ENCODE measurements around the gene SPAG7.
"Not testable (repeated sequence)": the region's sequence is repeated elsewhere in the genome, so short reads cannot be mapped to it uniquely, and the experiment has no call there.

SPAG7 gene

DNA sequence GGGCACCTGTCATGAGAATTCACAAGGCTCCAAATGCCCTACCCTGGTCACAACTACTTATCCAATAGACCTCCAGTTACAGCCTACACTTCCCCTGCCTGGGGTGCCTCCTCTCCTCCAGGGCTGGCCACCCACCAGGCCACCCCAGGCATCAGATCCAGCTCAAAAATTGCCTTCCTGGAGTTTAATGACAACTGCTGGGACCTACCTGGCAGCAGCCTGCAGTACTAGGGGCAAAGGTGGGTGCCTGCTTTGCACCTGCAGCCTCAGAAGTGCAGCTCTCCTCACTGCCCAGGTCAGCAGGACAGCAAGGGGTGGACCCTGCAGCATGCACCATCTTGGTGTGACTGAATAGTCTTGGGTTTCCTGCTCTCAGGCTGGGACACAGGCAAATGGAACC, 32.0 kb downstream of the SPAG7 start:
- no peak for DNase-seq

GRCh38 chr17:4934173-4934979, 33.2 kb downstream of the SPAG7 start:
- DNase-seq = no peak

- no peak for DNase-seq
Measured at GRCh38 chr17:4933646-4934045, 34.0 kb downstream of the SPAG7 start.

DNA sequence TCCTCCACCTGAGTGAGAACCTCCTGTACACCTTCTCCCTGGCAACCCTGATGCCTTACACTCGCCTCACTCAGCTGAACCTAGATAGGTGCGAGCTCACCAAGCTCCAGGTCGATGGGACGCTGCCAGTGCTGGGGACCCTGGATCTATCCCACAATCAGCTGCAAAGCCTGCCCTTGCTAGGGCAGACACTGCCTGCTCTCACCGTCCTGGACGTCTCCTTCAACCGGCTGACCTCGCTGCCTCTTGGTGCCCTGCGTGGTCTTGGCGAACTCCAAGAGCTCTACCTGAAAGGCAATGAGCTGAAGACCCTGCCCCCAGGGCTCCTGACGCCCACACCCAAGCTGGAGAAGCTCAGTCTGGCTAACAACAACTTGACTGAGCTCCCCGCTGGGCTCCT, 34.9 kb downstream of the SPAG7 start:
- no peak for DNase-seq

GRCh38 chr17:4931963-4932362, 35.7 kb downstream of the SPAG7 start, which contains the start of gene GP1BA:
Gene GP1BA, plus strand, starts transcription at chr17:4932277. Its CDS starts 328 bp downstream, at chr17:4932605.
- no peak for DNase-seq

GRCh38 chr17:4928881-4929280, 38.7 kb downstream of the SPAG7 start:
- no peak for DNase-seq

- DNase-seq = not testable (repeated sequence)
Measured at GRCh38 chr17:4926577-4927335, 40.9 kb downstream of the SPAG7 start.

- no peak for DNase-seq
Measured at GRCh38 chr17:4921320-4921719, 46.3 kb downstream of the SPAG7 start.

GRCh38 chr17:4920351-4921048, 47.1 kb downstream of the SPAG7 start:
- DNase-seq = no peak

DNA sequence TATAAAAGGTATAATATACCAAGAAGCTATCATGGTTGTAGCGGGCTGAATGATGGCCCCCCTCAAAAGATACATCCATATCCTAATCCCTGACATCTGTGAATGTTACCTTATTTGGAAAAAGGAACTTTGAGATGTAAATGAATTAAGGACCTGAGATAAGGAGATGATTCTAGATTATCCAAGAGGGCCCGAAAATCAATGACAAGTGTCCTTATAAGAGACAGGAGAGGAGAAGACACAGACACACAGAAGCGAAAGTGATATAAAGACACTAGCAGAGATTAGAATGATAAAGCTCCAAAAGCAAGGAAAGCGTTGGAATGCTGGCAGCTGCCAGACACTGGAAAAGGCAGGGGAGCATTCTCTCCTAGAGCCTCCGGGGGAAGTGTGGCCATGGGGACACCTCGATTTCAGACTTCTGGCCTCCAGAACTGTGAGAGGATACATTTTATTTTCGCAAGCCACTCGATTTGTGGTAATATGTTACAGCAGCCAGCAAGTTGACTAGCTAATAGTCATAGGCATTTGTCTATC, 48.0 kb downstream of the SPAG7 start:
- DNase-seq = no peak

DNA sequence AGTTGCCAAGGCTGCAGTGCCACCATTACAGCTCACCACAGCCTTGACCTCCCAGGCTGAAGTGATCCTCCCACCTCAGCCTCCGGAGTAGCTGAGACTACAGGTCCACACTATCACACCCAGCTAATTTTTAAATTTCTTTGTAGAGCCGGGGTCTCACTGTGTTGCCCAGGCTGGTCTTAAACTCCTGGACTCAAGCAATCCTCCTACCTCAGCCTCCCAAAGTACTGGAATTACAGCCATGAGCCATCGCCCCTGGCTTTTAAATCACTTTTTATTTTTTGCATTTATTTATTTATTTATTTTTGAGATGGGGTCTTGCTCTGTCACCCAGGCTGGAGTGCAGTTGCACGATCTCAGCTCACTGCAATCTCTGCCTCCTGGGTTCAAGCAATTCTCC, 53.1 kb downstream of the SPAG7 start:
- DNase-seq = not testable (repeated sequence)

- no peak for DNase-seq
Measured at GRCh38 chr17:4913994-4914393, 53.6 kb downstream of the SPAG7 start.

Measured in stimulated activated CD4-positive, alpha-beta T cell treated with anti-CD3 and anti-CD28 coated beads, Interleukin-1b, Interleukin-23, amount 100 ng/mL, for 48 hours (primary cell).